ENCODE results near the gene AKR1D1.
"Not testable (repeated sequence)": the region's sequence is repeated elsewhere in the genome, so short reads cannot be mapped to it uniquely, and the experiment has no call there.

Gene AKR1D1

DNA sequence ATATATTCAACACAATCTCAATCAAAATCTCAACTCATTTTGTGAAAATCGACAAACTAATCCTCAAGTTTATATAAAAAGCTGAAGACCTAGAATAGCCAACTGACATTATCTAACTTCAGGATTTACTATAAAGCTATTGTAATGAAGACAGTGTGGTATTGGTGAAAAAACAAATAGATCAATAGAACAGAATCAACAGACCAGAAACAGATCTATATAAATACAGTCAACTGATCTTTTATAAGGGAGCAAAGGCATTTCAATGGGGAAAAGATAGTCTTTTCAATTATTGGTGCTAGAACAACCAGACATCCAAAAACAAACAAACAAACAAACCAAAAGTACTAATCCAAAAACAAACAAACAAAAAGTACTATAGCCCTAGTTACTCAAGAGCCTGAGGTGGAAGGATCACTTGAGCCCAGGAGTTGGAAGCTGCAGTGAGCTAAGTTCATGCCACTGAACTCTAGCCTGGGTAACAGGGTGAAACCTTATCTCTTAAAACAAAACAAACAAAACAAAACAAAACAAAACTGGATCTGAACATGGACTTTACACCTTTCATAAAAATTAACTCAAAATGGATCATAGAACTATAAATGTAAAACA lies 26.6 kb upstream of the AKR1D1 start:
- Histone ChIP-seq H3K4me2 (ENCODE audit: low read length) (no peak overlapping the region), H3K56ac (ENCODE audit: low read length) (no peak overlapping the region), H3K36me3 (ENCODE audit: control insufficient read depth, insufficient read depth, low read length) (no peaks in the 10 kb centered on the region), H2AK5ac (ENCODE audit: low read length) (no peak overlapping the region), H3K18ac (ENCODE audit: low read length) (no peak overlapping the region), H3K27ac (ENCODE audit: low read depth, low read length) (no peak overlapping the region), H3K4ac (ENCODE audit: low read depth, low read length) (no peak overlapping the region), H4K8ac (ENCODE audit: low read depth, low read length) (no peak overlapping the region), H3K79me2 (ENCODE audit: control insufficient read depth, insufficient read depth, low read length) (no peaks in the 10 kb centered on the region), H3K4me3 (ENCODE audit: low read length) (no peak overlapping the region), H3K79me1 (ENCODE audit: low read length) (no peaks in the 10 kb centered on the region), H2BK5ac (ENCODE audit: low read length) (no peak overlapping the region), H4K5ac (ENCODE audit: low read length) (no peak overlapping the region), H2BK120ac (ENCODE audit: low read depth, low read length) (no peak overlapping the region), H3K9ac (ENCODE audit: low read length) (no peak overlapping the region), H3K23ac (ENCODE audit: low read length) (no peak overlapping the region), H3K4me1 (ENCODE audit: control insufficient read depth, low read depth, low read length) (no peaks in the 10 kb centered on the region), H2BK15ac (replicated peaks; ENCODE audit: low read depth) (no peak overlapping the region), H3K27me3 (ENCODE audit: insufficient read depth, low read length, poor library complexity) (no peaks in the 10 kb centered on the region)
- WGBS (ENCODE audit: extremely low coverage, insufficient coverage, low lambda C conversion rate) = 100% methylated on average over 1 of the region's 1 CpG
- DNase-seq = no peak

DNA sequence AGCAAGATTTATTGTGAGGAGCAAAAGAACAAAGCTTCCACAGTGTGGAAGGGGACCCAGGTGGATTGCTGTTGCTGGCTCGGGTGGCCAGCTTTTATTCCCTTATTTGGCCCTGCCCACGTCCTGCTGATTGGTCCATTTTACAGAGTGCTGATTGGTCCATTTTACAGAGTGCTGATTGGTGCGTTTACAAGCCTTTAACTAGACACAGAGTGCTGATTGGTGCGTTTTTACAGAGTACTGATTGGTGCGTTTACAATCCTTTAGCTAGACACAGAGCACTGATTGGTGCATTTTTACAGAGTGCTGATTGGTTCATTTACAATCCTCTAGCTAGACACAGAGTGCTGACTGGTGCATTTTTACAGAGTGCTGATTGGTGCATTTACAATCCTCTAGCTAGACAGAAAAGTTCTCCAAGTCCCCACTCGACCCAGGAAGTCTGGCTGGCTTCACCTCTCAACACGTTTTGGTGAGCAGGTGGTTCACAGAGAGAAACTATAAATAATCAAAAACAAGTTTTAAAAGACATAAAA lies 24.5 kb upstream of the AKR1D1 start:
- H3K27me3 ChIP-seq (ENCODE audit: insufficient read depth, low read length, poor library complexity); H4K5ac ChIP-seq (ENCODE audit: low read length); H2AK5ac ChIP-seq (ENCODE audit: low read length); H3K56ac ChIP-seq (ENCODE audit: low read length); H2BK15ac ChIP-seq (replicated peaks; ENCODE audit: low read depth); H3K4me2 ChIP-seq (ENCODE audit: low read length); H3K27ac ChIP-seq (ENCODE audit: low read depth, low read length); H3K79me1 ChIP-seq (ENCODE audit: low read length); H2BK120ac ChIP-seq (ENCODE audit: low read depth, low read length); H3K23ac ChIP-seq (ENCODE audit: low read length); H3K4ac ChIP-seq (ENCODE audit: low read depth, low read length); H3K36me3 ChIP-seq (ENCODE audit: control insufficient read depth, insufficient read depth, low read length); H3K79me2 ChIP-seq (ENCODE audit: control insufficient read depth, insufficient read depth, low read length); DNase-seq; H3K9ac ChIP-seq (ENCODE audit: low read length); H3K4me1 ChIP-seq (ENCODE audit: control insufficient read depth, low read depth, low read length); H2BK5ac ChIP-seq (ENCODE audit: low read length); H4K8ac ChIP-seq (ENCODE audit: low read depth, low read length); H3K4me3 ChIP-seq (ENCODE audit: low read length); H3K18ac ChIP-seq (ENCODE audit: low read length): not testable (repeated sequence)
- no CpG with 5 or more reads among the region's 7 CpGs for WGBS (ENCODE audit: extremely low coverage, insufficient coverage, low lambda C conversion rate)

DNA sequence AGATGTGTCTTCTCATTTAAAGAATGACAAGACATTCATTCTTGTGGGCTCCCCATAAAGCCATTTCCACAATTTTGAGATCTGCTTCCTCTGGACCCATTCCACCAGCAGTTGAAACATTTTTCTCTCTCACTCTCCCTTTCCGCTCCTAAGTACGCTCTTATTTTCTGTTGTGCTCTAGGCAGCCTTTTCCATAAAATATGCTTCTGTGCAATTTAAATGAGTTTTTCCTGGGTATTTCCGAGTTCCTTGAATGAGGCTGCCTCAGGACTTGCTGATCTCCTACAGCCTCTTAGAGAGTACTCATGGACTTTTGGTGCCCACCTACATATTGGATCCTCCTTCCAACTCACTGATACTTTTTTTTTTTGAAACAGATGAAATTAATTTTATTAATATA lies 23.6 kb upstream of the AKR1D1 start:
- H3K27ac ChIP-seq (ENCODE audit: low read depth, low read length) = no peak overlapping the region
- H2BK5ac ChIP-seq (ENCODE audit: low read length) = no peak overlapping the region
- H4K5ac ChIP-seq (ENCODE audit: low read length) = no peak overlapping the region
- H3K18ac ChIP-seq (ENCODE audit: low read length) = no peak overlapping the region
- H3K79me2 ChIP-seq (ENCODE audit: control insufficient read depth, insufficient read depth, low read length) = no peaks in the 10 kb centered on the region
- no peak overlapping the region for H2AK5ac ChIP-seq (ENCODE audit: low read length)
- H3K4me3 ChIP-seq (ENCODE audit: low read length) = no peak overlapping the region
- H3K4me2 ChIP-seq (ENCODE audit: low read length) = no peak overlapping the region
- DNase-seq = no peak
- H3K79me1 ChIP-seq (ENCODE audit: low read length) = no peaks in the 10 kb centered on the region
- H3K4ac ChIP-seq (ENCODE audit: low read depth, low read length) = no peak overlapping the region
- whole genome bisulfite sequencing (ENCODE audit: extremely low coverage, insufficient coverage, low lambda C conversion rate) = no CpG with 5 or more reads among the region's 3 CpGs
- no peak overlapping the region for H2BK120ac ChIP-seq (ENCODE audit: low read depth, low read length)
- H3K4me1 ChIP-seq (ENCODE audit: control insufficient read depth, low read depth, low read length) = no peaks in the 10 kb centered on the region
- H2BK15ac ChIP-seq (replicated peaks; ENCODE audit: low read depth) = no peak overlapping the region
- no peak overlapping the region for H3K56ac ChIP-seq (ENCODE audit: low read length)
- no peak overlapping the region for H4K8ac ChIP-seq (ENCODE audit: low read depth, low read length)
- H3K9ac ChIP-seq (ENCODE audit: low read length) = no peak overlapping the region
- H3K27me3 ChIP-seq (ENCODE audit: insufficient read depth, low read length, poor library complexity) = no peaks in the 10 kb centered on the region
- no peaks in the 10 kb centered on the region for H3K36me3 ChIP-seq (ENCODE audit: control insufficient read depth, insufficient read depth, low read length)
- no peak overlapping the region for H3K23ac ChIP-seq (ENCODE audit: low read length)

DNA sequence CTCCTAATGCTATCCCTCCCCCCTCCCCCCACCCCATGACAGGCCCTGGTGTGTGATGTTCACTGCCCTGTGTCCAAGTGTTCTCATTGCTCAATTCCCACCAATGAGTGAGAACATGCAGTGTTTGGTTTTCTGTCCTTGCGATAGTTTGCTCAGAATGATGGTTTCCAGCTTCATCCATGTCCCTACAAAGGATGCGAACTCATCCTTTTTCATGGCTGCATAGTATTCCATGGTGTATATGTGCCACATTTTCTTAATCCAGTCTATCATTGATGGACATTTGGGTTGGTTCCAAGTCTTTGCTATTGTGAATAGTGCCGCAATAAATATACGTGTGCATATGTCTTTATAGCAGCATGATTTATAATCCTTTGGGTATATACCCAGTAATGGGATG lies 20.6 kb upstream of the AKR1D1 start:
- not testable (repeated sequence) for H3K36me3 ChIP-seq (ENCODE audit: control insufficient read depth, insufficient read depth, low read length); H3K79me1 ChIP-seq (ENCODE audit: low read length); H3K27ac ChIP-seq (ENCODE audit: low read depth, low read length); H3K4me3 ChIP-seq (ENCODE audit: low read length); H2BK5ac ChIP-seq (ENCODE audit: low read length); DNase-seq; H2BK120ac ChIP-seq (ENCODE audit: low read depth, low read length); H3K4ac ChIP-seq (ENCODE audit: low read depth, low read length); H2BK15ac ChIP-seq (replicated peaks; ENCODE audit: low read depth); H3K27me3 ChIP-seq (ENCODE audit: insufficient read depth, low read length, poor library complexity); H2AK5ac ChIP-seq (ENCODE audit: low read length); H3K9ac ChIP-seq (ENCODE audit: low read length); H3K4me1 ChIP-seq (ENCODE audit: control insufficient read depth, low read depth, low read length); H3K56ac ChIP-seq (ENCODE audit: low read length); H3K79me2 ChIP-seq (ENCODE audit: control insufficient read depth, insufficient read depth, low read length); H4K5ac ChIP-seq (ENCODE audit: low read length); H3K4me2 ChIP-seq (ENCODE audit: low read length); H3K23ac ChIP-seq (ENCODE audit: low read length); H3K18ac ChIP-seq (ENCODE audit: low read length); H4K8ac ChIP-seq (ENCODE audit: low read depth, low read length)
- WGBS (ENCODE audit: extremely low coverage, insufficient coverage, low lambda C conversion rate) = no CpG with 5 or more reads among the region's 4 CpGs

DNA sequence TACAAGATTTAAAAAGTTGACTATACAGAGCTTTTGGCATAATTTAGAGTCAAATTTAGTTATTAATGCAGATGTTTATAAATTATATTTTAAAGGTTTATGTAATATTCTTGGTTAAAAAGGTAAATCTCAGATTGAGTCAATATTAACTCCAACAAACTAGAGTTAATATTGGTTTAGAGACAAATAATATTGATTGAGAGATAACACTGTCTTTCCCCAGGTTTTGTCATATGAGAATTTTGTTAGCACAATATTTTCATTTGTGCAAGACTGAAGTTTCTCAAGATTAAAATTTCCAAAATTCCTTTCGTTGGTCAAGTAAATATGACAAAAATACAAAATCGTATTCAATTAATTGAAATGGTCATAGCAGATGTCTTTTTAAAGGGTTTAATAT lies 12.9 kb upstream of the AKR1D1 start:
- no peaks in the 10 kb centered on the region for H3K79me1 ChIP-seq (ENCODE audit: low read length)
- no peak overlapping the region for H2BK120ac ChIP-seq (ENCODE audit: low read depth, low read length)
- H3K36me3 ChIP-seq (ENCODE audit: control insufficient read depth, insufficient read depth, low read length) = no peaks in the 10 kb centered on the region
- H3K56ac ChIP-seq (ENCODE audit: low read length) = no peak overlapping the region
- H2BK15ac ChIP-seq (replicated peaks; ENCODE audit: low read depth) = no peak overlapping the region
- no peak overlapping the region for H2AK5ac ChIP-seq (ENCODE audit: low read length)
- H3K4me1 ChIP-seq (ENCODE audit: control insufficient read depth, low read depth, low read length) = no peaks in the 10 kb centered on the region
- H3K27me3 ChIP-seq (ENCODE audit: insufficient read depth, low read length, poor library complexity) = no peaks in the 10 kb centered on the region
- no peak overlapping the region for H3K9ac ChIP-seq (ENCODE audit: low read length)
- no peak overlapping the region for H3K18ac ChIP-seq (ENCODE audit: low read length)
- H3K23ac ChIP-seq (ENCODE audit: low read length) = no peak overlapping the region
- H3K79me2 ChIP-seq (ENCODE audit: control insufficient read depth, insufficient read depth, low read length) = no peaks in the 10 kb centered on the region
- no peak overlapping the region for H3K4me3 ChIP-seq (ENCODE audit: low read length)
- H4K5ac ChIP-seq (ENCODE audit: low read length) = no peak overlapping the region
- DNase-seq = no peak
- H3K4ac ChIP-seq (ENCODE audit: low read depth, low read length) = no peak overlapping the region
- H2BK5ac ChIP-seq (ENCODE audit: low read length) = no peak overlapping the region
- WGBS (ENCODE audit: extremely low coverage, insufficient coverage, low lambda C conversion rate) = no CpG with 5 or more reads among the region's 2 CpGs
- no peak overlapping the region for H3K4me2 ChIP-seq (ENCODE audit: low read length)
- no peak overlapping the region for H4K8ac ChIP-seq (ENCODE audit: low read depth, low read length)
- no peak overlapping the region for H3K27ac ChIP-seq (ENCODE audit: low read depth, low read length)

DNA sequence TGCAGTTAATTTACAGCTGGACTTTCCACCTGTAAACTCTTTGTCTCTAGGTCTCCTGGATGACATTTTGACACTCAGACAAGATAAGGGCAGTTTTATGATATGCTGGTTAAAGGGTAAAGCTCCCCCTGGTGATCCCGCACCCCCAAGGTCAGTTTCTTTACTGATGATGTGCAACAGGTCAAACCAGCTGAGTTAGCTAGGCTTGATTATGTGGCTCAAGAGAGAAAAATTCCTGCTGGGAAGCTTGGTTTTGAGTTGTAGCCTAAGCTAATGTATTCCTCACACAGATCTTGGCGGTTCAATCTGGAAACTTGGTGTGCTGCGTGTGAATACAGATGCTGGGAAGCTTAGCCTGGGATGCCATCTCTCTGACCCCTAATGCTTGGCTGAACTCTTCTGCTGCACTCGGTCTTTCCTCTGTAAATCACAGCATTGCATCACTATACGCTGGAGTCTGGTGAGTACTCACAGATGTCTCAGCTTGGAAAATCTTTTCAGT lies 11.4 kb upstream of the AKR1D1 start:
- H3K4me2 ChIP-seq (ENCODE audit: low read length) = no peak overlapping the region
- no peak overlapping the region for H3K56ac ChIP-seq (ENCODE audit: low read length)
- peak overlapping the region; percentile 84 for H3K18ac ChIP-seq (ENCODE audit: low read length)
- H3K4me3 ChIP-seq (ENCODE audit: low read length) = no peak overlapping the region
- no peaks in the 10 kb centered on the region for H3K79me2 ChIP-seq (ENCODE audit: control insufficient read depth, insufficient read depth, low read length)
- no peak overlapping the region for H4K5ac ChIP-seq (ENCODE audit: low read length)
- no peaks in the 10 kb centered on the region for H3K79me1 ChIP-seq (ENCODE audit: low read length)
- peak; percentile 48 for DNase-seq
- peak overlapping the region; percentile 36 for H3K4ac ChIP-seq (ENCODE audit: low read depth, low read length)
- peak overlapping the region; percentile 25 for H2BK15ac ChIP-seq (replicated peaks; ENCODE audit: low read depth)
- no peaks in the 10 kb centered on the region for H3K4me1 ChIP-seq (ENCODE audit: control insufficient read depth, low read depth, low read length)
- H3K23ac ChIP-seq (ENCODE audit: low read length) = no peak overlapping the region
- peak overlapping the region; percentile 28 for H2BK120ac ChIP-seq (ENCODE audit: low read depth, low read length)
- H3K9ac ChIP-seq (ENCODE audit: low read length) = no peak overlapping the region
- no peaks in the 10 kb centered on the region for H3K36me3 ChIP-seq (ENCODE audit: control insufficient read depth, insufficient read depth, low read length)
- no CpG with 5 or more reads among the region's 5 CpGs for WGBS (ENCODE audit: extremely low coverage, insufficient coverage, low lambda C conversion rate)
- H3K27ac ChIP-seq (ENCODE audit: low read depth, low read length) = no peak overlapping the region
- H4K8ac ChIP-seq (ENCODE audit: low read depth, low read length) = peak overlapping the region; percentile 28
- no peaks in the 10 kb centered on the region for H3K27me3 ChIP-seq (ENCODE audit: insufficient read depth, low read length, poor library complexity)
- H2AK5ac ChIP-seq (ENCODE audit: low read length) = no peak overlapping the region
- H2BK5ac ChIP-seq (ENCODE audit: low read length) = no peak overlapping the region

Data from mesendoderm (in vitro differentiated cells).